ENCODE results near the gene C19orf12. TPM values are rescaled to one million over a fixed set of nuclear protein-coding genes. Genes with fewer than 3 reads are reported as not detected.

The C19orf12 gene
- total and polyA plus RNA-seq, 2 of the 4 experiments (the other 2 are of a cell fraction) = 16.3 to 24.0 TPM

- H2BK5ac ChIP-seq (ENCODE audit: low read depth, low read length, poor library complexity, severe bottlenecking) = no peak overlapping the region
- WGBS, 2 experiments (ENCODE audit: extremely low coverage in 2 of 2, insufficient read length in 1 of 2) = 40% methylated on average over 5 of the region's 20 CpGs; no CpG with 5 or more reads in 1 of the 2 experiments
- no TSS peak for BruUV-seq (replicated peaks)
- CTCF ChIA-PET = interaction anchor here (0.6 kb wide), 1 partner anchor 10 kb away, joined by 6 read pairs; no protein-coding TSS in a partner anchor
- no peak overlapping the region for H3K4ac ChIP-seq (ENCODE audit: low read depth, low read length)
- peak overlapping the region; percentile 70 for H2AK9ac ChIP-seq (replicated peaks; ENCODE audit: low read depth, low read length, poor library complexity)
- H3K27me3 ChIP-seq (ENCODE audit: control insufficient read depth, insufficient read depth, low read length) = no peaks in the 10 kb centered on the region
- H3K4me1 ChIP-seq (ENCODE audit: control insufficient read depth, insufficient read depth, low read length) = no peaks in the 10 kb centered on the region
- no peak overlapping the region for H2BK20ac ChIP-seq (ENCODE audit: low read depth, low read length)
- ATAC-seq (ENCODE audit: low read depth) = peak; percentile 18; the same call in 1 of the 2 replicates
- no peak overlapping the region for H3K14ac ChIP-seq (replicated peaks; ENCODE audit: low read depth, low read length)
- no peak overlapping the region for H3K18ac ChIP-seq (ENCODE audit: low read depth, low read length)
- H4K8ac ChIP-seq (ENCODE audit: low read depth in 2 of 2, low read length in 2 of 2) = no peak overlapping the region
- H3K27ac ChIP-seq (ENCODE audit: insufficient read depth, low read length) = no peak overlapping the region
- no peak overlapping the region for H4K91ac ChIP-seq (ENCODE audit: insufficient read depth, low read depth, low read length)
- POLR2A ChIA-PET (ENCODE audit: unreplicated experiment) = no interaction called here
- no peak overlapping the region for H3K4me3 ChIP-seq (ENCODE audit: insufficient read depth, low read depth, low read length)
- no peak overlapping the region for H3K56ac ChIP-seq (ENCODE audit: extremely low read depth, insufficient read depth, low read length)
- no peaks in the 10 kb centered on the region for H3K9me3 ChIP-seq (ENCODE audit: control insufficient read depth, insufficient read depth, low read length)
- H4K5ac ChIP-seq (ENCODE audit: low read depth, low read length) = no peak overlapping the region
- intact Hi-C loops (cut with micrococcal nuclease) = no loop called here
- in situ Hi-C loops (cut with MboI; ENCODE audit: low sequenced_read_pairs) = no loop called here
- H2BK120ac ChIP-seq (ENCODE audit: low read depth, low read length) = no peak overlapping the region
- H3K23ac ChIP-seq (ENCODE audit: low read depth, low read length) = no peak overlapping the region
- H3K9ac ChIP-seq (ENCODE audit: low read depth, low read length) = no peak overlapping the region
- H2BK15ac ChIP-seq (ENCODE audit: low read depth, low read length) = no peak overlapping the region
- H3K36me3 ChIP-seq (ENCODE audit: control insufficient read depth, insufficient read depth, low read length) = peaks cover 23% of the 10 kb centered on the region; the same call in 1 of the 2 replicates
- no peak for DNase-seq
- peak overlapping the region; percentile 58 for H2AFZ ChIP-seq (replicated peaks; ENCODE audit: low read length, poor library complexity)
- H2AK5ac ChIP-seq (ENCODE audit: low read depth, low read length) = no peak overlapping the region
- TF ChIP-seq, protein P1, sequence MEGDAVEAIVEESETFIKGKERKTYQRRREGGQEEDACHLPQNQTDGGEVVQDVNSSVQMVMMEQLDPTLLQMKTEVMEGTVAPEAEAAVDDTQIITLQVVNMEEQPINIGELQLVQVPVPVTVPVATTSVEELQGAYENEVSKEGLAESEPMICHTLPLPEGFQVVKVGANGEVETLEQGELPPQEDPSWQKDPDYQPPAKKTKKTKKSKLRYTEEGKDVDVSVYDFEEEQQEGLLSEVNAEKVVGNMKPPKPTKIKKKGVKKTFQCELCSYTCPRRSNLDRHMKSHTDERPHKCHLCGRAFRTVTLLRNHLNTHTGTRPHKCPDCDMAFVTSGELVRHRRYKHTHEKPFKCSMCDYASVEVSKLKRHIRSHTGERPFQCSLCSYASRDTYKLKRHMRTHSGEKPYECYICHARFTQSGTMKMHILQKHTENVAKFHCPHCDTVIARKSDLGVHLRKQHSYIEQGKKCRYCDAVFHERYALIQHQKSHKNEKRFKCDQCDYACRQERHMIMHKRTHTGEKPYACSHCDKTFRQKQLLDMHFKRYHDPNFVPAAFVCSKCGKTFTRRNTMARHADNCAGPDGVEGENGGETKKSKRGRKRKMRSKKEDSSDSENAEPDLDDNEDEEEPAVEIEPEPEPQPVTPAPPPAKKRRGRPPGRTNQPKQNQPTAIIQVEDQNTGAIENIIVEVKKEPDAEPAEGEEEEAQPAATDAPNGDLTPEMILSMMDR (conservative IDR thresholded peaks at IDR 0.05; ENCODE audit: low read depth, low read length) = no peak
- TF ChIP-seq FOS (IDR thresholded peaks at IDR 0.05; ENCODE audit: low read depth, low read length) (no peak), RAD21 (IDR thresholded peaks at IDR 0.05; ENCODE audit: low read length) (no peak), NFE2L2 (IDR thresholded peaks at IDR 0.05; ENCODE audit: low read depth, low read length) (no peak), ELK1 (IDR thresholded peaks at IDR 0.05; ENCODE audit: borderline replicate concordance, low read depth, low read length) (no peak), USF2 (IDR thresholded peaks at IDR 0.05; ENCODE audit: low read depth, low read length) (no peak), RCOR1 (IDR thresholded peaks at IDR 0.05; ENCODE audit: insufficient replicate concordance, low read length) (no peak), MAZ (IDR thresholded peaks at IDR 0.05; ENCODE audit: borderline replicate concordance, low read depth, low read length) (no peak), POLR2A (IDR thresholded peaks at IDR 0.05; ENCODE audit: low read depth, low read length) (no peak), SMC3 (IDR thresholded peaks at IDR 0.05; ENCODE audit: low read depth, low read length) (no peak), MXI1 (IDR thresholded peaks at IDR 0.05; ENCODE audit: borderline replicate concordance, low read depth, low read length) (no peak), RFX5 (IDR thresholded peaks at IDR 0.05; ENCODE audit: low read depth, low read length) (no peak), CHD1 (IDR thresholded peaks at IDR 0.05; ENCODE audit: low read depth, low read length) (no peak), BHLHE40 (IDR thresholded peaks at IDR 0.05; ENCODE audit: low read depth, low read length) (no peak), CEBPB (IDR thresholded peaks at IDR 0.05; ENCODE audit: low read depth, low read length) (no peak), MAFK (IDR thresholded peaks at IDR 0.05; ENCODE audit: low read depth, low read length) (no peak)
- peaks cover 2 to 4% of the 10 kb centered on the region in 2 experiments; a peak in 1 of 4 replicates for H3K79me1 ChIP-seq (ENCODE audit: low read depth in 1 of 2, low read length in 2 of 2)
- H3K9me1 ChIP-seq (ENCODE audit: insufficient read depth, low read length) = no peaks in the 10 kb centered on the region
- dilution Hi-C loops (cut with HindIII; ENCODE audit: low sequenced_read_pairs, unreplicated experiment) = no loop called here
- no peak overlapping the region for H3K4me2 ChIP-seq (ENCODE audit: low read depth, low read length)
- H4K20me1 ChIP-seq (ENCODE audit: insufficient read depth, low read length) = no peaks in the 10 kb centered on the region; the same call in 1 of the 2 replicates
These were observed 36.5 kb downstream of the C19orf12 start for GRCh38 chr19:29678484-29679106.
